Naive thymus-derived CD4-positive, alpha-beta T cell (primary cell): ENCODE data around the gene CD58. TPM values are rescaled to one million over a fixed set of nuclear protein-coding genes. Genes with fewer than 3 reads are reported as not detected.

Source experiments
- ATAC-seq: fragments of 150-1000 bp; cut with Tn5 transposase; 2 replicates; pipeline ENCODE4 v1.10.0; 2021; ENCODE audit warnings: mild to moderate bottlenecking, moderate library complexity
- CTCF ChIA-PET: fragments of 350-600 bp; sonication (Branson Sonifier 250); formaldehyde crosslinking; loops from one replicate; lab custom pipeline; 2021; ENCODE audit warnings: antibody characterized with exemption; lab: Charles Lee
- POLR2A ChIA-PET: fragments of 350-600 bp; sonication (Branson Sonifier 250); formaldehyde crosslinking; loops from one replicate; lab custom pipeline; 2021; ENCODE audit warnings: antibody characterized with exemption, inconsistent platforms; lab: Charles Lee
- DNase-seq, 9 donors: peaks; one replicate each; pipeline versions ENCODE4 v3.0.0 to v3.0.0-alpha.2; 2020 to 2022; ENCODE audit warnings: mixed read lengths in 1 of 9
- H3K27ac ChIP-seq: one replicate; pipeline ENCODE4 v1.7.0; 2013; ENCODE audit warnings: mild to moderate bottlenecking, low read depth, low read length, moderate library complexity
- H3K27me3 ChIP-seq, 2 donors: one replicate each; pipeline ENCODE4 v1.7.0; 2013; ENCODE audit warnings: low read length in 2 of 2, mild to moderate bottlenecking in 2 of 2, moderate library complexity in 2 of 2; ENCODE audit not compliant: control insufficient read depth in 2 of 2, insufficient read depth in 2 of 2
- H3K36me3 ChIP-seq, 3 experiments: 1 replicate in 2 of 3; 2 replicates in 1 of 3; pipeline ENCODE4 v1.7.0; 2013; ENCODE audit warnings: low read length in 3 of 3, mild to moderate bottlenecking in 3 of 3, moderate library complexity in 1 of 3; ENCODE audit not compliant: insufficient read depth in 3 of 3, control insufficient read depth in 2 of 3
- H3K4me1 ChIP-seq, 2 donors: one replicate each; pipeline ENCODE4 v1.7.0; 2013; ENCODE audit warnings: low read length in 2 of 2, mild to moderate bottlenecking in 2 of 2, moderate library complexity in 1 of 2; ENCODE audit not compliant: control insufficient read depth in 2 of 2, insufficient read depth in 2 of 2
- H3K4me3 ChIP-seq: 2 replicates; pipeline ENCODE4 v1.7.0; 2013; ENCODE audit warnings: mild to moderate bottlenecking, low read length
- H3K9me3 ChIP-seq, 3 experiments: 1 replicate in 2 of 3; 2 replicates in 1 of 3; pipeline ENCODE4 v1.7.0; 2013; ENCODE audit warnings: low read length in 3 of 3; ENCODE audit not compliant: control insufficient read depth in 2 of 3
- H3K27ac Mint-ChIP-seq, 9 donors: one replicate each; pipeline ENCODE4 v1.8.0; 2020 to 2022; ENCODE audit warnings: mixed read lengths in 9 of 9, mild to moderate bottlenecking in 8 of 9, moderate library complexity in 5 of 9, inconsistent platforms in 2 of 9
- H3K27me3 Mint-ChIP-seq, 5 donors: one replicate each; pipeline ENCODE4 v1.8.0; 2021 to 2022; ENCODE audit warnings: mixed read lengths in 5 of 5, mild to moderate bottlenecking in 1 of 5
- H3K36me3 Mint-ChIP-seq, 5 donors: one replicate each; pipeline ENCODE4 v1.8.0; 2020 to 2022; ENCODE audit warnings: mixed read lengths in 5 of 5, mild to moderate bottlenecking in 3 of 5, inconsistent platforms in 1 of 5
- H3K4me1 Mint-ChIP-seq, 7 donors: one replicate each; pipeline ENCODE4 v1.8.0; 2020 to 2022; ENCODE audit warnings: mixed read lengths in 7 of 7, mild to moderate bottlenecking in 3 of 7, inconsistent platforms in 1 of 7
- H3K4me3 Mint-ChIP-seq, 10 donors: one replicate each; pipeline ENCODE4 v1.8.0; 2020 to 2022; ENCODE audit warnings: mild to moderate bottlenecking in 10 of 10, mixed read lengths in 10 of 10, moderate library complexity in 6 of 10, inconsistent platforms in 2 of 10
- H3K9me3 Mint-ChIP-seq, 11 donors: one replicate each; pipeline ENCODE4 v1.8.0; 2020 to 2022; ENCODE audit warnings: mixed read lengths in 11 of 11, mild to moderate bottlenecking in 4 of 11, inconsistent platforms in 1 of 11, moderate library complexity in 1 of 11
- intact Hi-C, 2 donors: fragments of 100-400 bp; cut with micrococcal nuclease; formaldehyde crosslinking; loops; one replicate each; pipeline ENCODE4 v1.15.1; 2023
- polyA plus RNA-seq, 2 donors: library from polyadenylated mRNA; unstranded; fragments of 300-500 nt; fragmentation: Illumina TruSeq; gene quantifications; one replicate each; pipeline ENCODE4 v1.2.3, GENCODE V29; 2021
- total RNA-seq, 6 experiments: library from RNA in 5 of 6; stranded (reverse) in 5 of 6; gene quantifications; 1 replicate in 5 of 6; 2 replicates in 1 of 6; pipeline ENCODE4 v1.2.3 and lab custom pipeline; 2021 to 2026

CD58 gene
- total and polyA plus RNA-seq, 7 experiments from 2014 or later: 1.3 to 35.0 (median 4.0) TPM

DNA sequence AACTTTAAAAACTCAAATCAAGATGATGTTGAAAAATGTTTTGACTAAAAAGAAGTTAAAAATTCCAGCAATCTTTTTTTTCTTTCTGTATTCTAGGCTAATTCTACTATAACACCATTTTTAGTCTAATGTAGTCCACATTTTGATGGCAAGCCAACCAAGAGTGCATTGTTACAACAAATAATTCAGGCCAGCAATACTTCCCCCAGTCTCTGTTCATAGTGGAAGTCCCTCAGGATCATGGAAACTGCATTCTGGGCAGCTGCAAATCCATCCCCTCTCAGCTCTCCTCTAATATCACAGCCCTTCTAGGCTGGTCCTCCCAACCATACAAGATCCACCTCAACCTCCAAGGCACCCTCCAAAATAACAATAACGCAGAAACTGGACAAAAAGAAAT lies 7.8 kb upstream of the CD58 start:
- CTCF ChIA-PET: no interaction called here
- ATAC-seq: no peak
- H3K36me3 Mint-ChIP-seq: no peaks in the 10 kb centered on the region
- Histone ChIP-seq H3K27me3 (no peaks in the 10 kb centered on the region), H3K27ac (no peak overlapping the region), H3K4me1 (no peaks in the 10 kb centered on the region), H3K9me3 (no peaks in the 10 kb centered on the region), H3K4me3 (no peak overlapping the region), H3K36me3 (no peaks in the 10 kb centered on the region)
- H3K9me3 Mint-ChIP-seq: no peaks in the 10 kb centered on the region
- DNase-seq: no peak
- intact Hi-C loops: no loop called here
- peaks cover 0 to 8% (median 0%) of the 10 kb centered on the region in 5 donors for H3K27me3 Mint-ChIP-seq
- H3K27ac Mint-ChIP-seq: no peak overlapping the region
- POLR2A ChIA-PET: no interaction called here
- peaks cover 0 to 14% (median 0%) of the 10 kb centered on the region in 7 donors for H3K4me1 Mint-ChIP-seq
- no peak overlapping the region for H3K4me3 Mint-ChIP-seq

GRCh38 chr1:116577759-116578314 lies 7.0 kb upstream of the CD58 start:
- no peaks in the 10 kb centered on the region for H3K36me3 ChIP-seq
- POLR2A ChIA-PET: no interaction called here
- CTCF ChIA-PET: interaction anchor here (0.7 to 1.2 kb wide), 2 partner anchors 18 to 1060 kb away, joined by 3 to 4 read pairs; no protein-coding TSS in a partner anchor
- no peaks in the 10 kb centered on the region for H3K9me3 Mint-ChIP-seq
- peaks cover 0 to 8% (median 0%) of the 10 kb centered on the region in 5 donors for H3K27me3 Mint-ChIP-seq
- no peaks in the 10 kb centered on the region for H3K4me1 ChIP-seq
- no peak overlapping the region for H3K4me3 Mint-ChIP-seq
- peaks cover 0 to 14% (median 0%) of the 10 kb centered on the region in 7 donors for H3K4me1 Mint-ChIP-seq
- H3K4me3 ChIP-seq: no peak overlapping the region
- no peak for DNase-seq
- no peak overlapping the region for H3K27ac Mint-ChIP-seq
- no peaks in the 10 kb centered on the region for H3K36me3 Mint-ChIP-seq
- H3K27ac ChIP-seq: no peak overlapping the region
- ATAC-seq: no peak
- intact Hi-C loops: no loop called here
- H3K27me3 ChIP-seq: no peaks in the 10 kb centered on the region
- no peaks in the 10 kb centered on the region for H3K9me3 ChIP-seq

DNA sequence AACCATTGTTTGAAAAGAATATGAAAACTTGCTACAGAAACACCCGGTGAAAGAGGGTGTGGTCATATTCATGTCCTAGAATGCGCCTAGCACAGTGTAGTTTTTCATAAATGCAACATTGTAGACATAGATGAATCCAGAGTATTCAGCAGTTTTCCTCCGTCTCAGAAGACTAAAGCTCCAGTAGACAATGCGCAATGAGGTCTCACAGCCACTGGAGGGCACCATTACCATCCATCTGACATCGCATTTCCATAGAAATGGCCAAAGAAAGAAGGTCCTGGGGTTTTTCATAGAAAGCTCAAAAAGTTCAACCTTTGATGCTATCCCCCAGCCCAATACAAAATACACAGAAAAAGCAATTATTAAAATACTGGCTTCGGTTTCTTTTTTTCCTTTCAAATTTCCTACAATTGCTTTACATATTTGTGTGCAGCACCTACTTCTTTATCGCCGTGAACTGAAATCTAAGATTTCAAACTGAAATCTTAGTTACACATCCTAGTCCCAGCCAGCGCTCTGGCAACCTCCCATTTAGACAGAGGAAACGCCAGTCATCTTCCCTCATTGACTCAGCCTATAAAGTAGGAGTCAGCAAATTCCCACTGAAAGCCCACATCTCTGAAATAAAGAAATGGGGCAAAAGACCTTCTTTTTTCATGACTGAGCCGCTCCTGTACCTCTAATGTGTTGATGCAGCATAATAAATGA lies 3.9 kb upstream of the CD58 start:
- ChIA-PET CTCF (interaction anchor here (0.9 to 1.3 kb wide), 8 partner anchors 9 to 554 kb away, joined by 3 to 9 read pairs (median 4); no protein-coding TSS in a partner anchor), POLR2A (interaction anchor here (0.7 kb wide), 1 partner anchor 162 kb away, joined by 4 read pairs; no protein-coding TSS in a partner anchor)
- Histone ChIP-seq H3K9me3 (no peaks in the 10 kb centered on the region), H3K27me3 (no peaks in the 10 kb centered on the region), H3K27ac (no peak overlapping the region), H3K4me3 (no peak overlapping the region), H3K36me3 (peaks cover 0 to 4% (median 0%) of the 10 kb centered on the region in 3 experiments), H3K4me1 (peaks cover 5 to 9% of the 10 kb centered on the region in 2 donors)
- no peaks in the 10 kb centered on the region for H3K9me3 Mint-ChIP-seq
- ATAC-seq: no peak
- peaks cover 0 to 5% (median 0%) of the 10 kb centered on the region in 5 donors for H3K36me3 Mint-ChIP-seq
- no peak overlapping the region for H3K4me3 Mint-ChIP-seq
- peaks cover 0 to 8% (median 0%) of the 10 kb centered on the region in 5 donors for H3K27me3 Mint-ChIP-seq
- DNase-seq: peak in 5 of 9 donors; percentile 36 to 49 (median 39)
- peaks cover 9 to 31% (median 11%) of the 10 kb centered on the region in 7 donors for H3K4me1 Mint-ChIP-seq
- no peak overlapping the region for H3K27ac Mint-ChIP-seq
- intact Hi-C loops: loop anchor here (1.0 to 5.0 kb wide), 20 partner anchors 22 to 1353 kb away; partner anchors contain the start of genes GDAP2 (in 1 of the 2), MAN1A2 (in 1 of the 2), TTF2 (in 1 of the 2) and WDR3 (in 1 of the 2)

DNA sequence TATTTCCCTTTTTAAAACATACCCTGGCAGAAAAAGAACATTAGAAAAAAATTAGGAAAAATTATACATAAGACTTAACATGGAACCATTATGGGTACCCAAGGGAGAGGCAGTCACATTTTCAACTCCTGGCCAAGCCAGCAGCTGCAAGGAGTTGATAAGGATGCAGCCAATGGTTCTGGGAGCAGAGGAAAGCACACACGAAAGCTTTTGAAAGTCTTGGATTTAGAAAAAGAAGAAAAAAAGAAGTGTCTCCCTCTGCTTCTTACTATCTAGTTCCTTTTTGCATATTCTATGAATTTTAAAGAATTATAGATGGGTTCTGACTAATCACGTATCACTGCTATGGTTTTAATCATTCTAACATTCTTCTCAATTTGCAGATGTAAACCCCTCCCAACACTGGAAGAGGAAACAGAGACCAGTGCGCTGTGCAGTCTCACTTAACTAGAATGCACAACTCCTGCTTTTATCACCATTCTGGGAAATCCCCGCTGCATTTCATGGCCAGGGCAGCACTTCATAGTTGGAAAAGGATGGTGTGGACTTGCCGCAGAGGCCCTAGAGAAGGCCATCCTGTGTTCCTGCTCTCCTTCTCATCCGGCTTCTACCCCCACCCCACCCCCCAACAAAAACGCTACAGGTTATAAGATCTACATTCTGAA lies 2.7 kb upstream of the CD58 start:
- Mint-ChIP-seq H3K9me3 (no peaks in the 10 kb centered on the region), H3K36me3 (peaks cover 0 to 10% (median 0%) of the 10 kb centered on the region in 5 donors), H3K4me1 (peaks cover 12 to 42% (median 22%) of the 10 kb centered on the region in 7 donors), H3K27ac (no peak overlapping the region), H3K27me3 (peaks cover 0 to 3% (median 0%) of the 10 kb centered on the region in 5 donors), H3K4me3 (no peak overlapping the region)
- ChIA-PET POLR2A (interaction anchor here (0.7 kb wide), 1 partner anchor 163 kb away, joined by 4 read pairs; no protein-coding TSS in a partner anchor), CTCF (interaction anchor here (1.2 to 1.5 kb wide), 3 partner anchors 21 to 244 kb away, joined by 3 to 4 read pairs (median 4); no protein-coding TSS in a partner anchor)
- Histone ChIP-seq H3K9me3 (no peaks in the 10 kb centered on the region), H3K36me3 (peaks cover 0 to 4% (median 0%) of the 10 kb centered on the region in 3 experiments), H3K27ac (no peak overlapping the region), H3K4me3 (no peak overlapping the region), H3K27me3 (no peaks in the 10 kb centered on the region), H3K4me1 (peaks cover 10 to 17% of the 10 kb centered on the region in 2 donors)
- intact Hi-C loops: loop anchor here (1.0 to 5.0 kb wide), 20 partner anchors 23 to 1354 kb away; partner anchors contain the start of genes GDAP2 (in 1 of the 2), MAN1A2 (in 1 of the 2), TTF2 (in 1 of the 2) and WDR3 (in 1 of the 2)
- DNase-seq (no peak), ATAC-seq (no peak)

DNA sequence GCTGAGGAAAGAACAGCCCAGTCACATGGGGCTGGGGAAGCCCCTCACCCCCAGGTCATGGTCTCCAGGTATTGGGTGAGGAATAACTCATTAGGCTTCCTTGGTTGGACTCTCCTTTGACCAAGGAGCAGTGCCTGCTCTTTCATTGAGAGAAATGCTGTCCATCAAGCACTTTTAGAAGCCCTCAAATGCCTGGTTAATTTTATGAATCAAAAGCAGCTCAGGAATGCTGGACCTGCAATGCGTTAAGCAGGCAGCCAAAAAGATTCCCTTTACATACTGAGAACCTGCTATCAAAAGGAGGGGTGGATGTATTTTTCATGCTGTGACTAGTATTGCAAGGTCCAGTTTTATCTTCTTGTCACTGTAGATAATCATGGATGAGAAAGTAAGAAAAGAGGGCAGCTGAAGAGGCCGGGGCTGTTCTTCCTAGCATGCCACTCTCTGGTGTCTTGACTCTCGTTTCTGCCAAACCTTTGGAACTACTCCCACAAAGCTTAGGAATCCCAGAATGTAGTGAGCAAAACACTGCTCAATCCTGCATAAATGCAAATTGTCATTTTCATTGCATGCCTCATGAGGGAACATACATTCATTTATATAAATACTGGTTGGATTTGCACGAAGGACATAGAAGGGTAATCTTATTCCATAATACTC lies 2.1 kb upstream of the CD58 start:
- no peak for ATAC-seq
- H3K4me1 ChIP-seq: peaks cover 10 to 24% of the 10 kb centered on the region in 2 donors

More for the DNA sequence above, 2.1 kb upstream of the CD58 start:
- Mint-ChIP-seq H3K4me3 (peak overlapping the region in 1 of 10 donors; percentile 90), H3K9me3 (no peaks in the 10 kb centered on the region), H3K27ac (no peak overlapping the region), H3K27me3 (peaks cover 0 to 2% (median 0%) of the 10 kb centered on the region in 5 donors), H3K36me3 (peaks cover 0 to 15% (median 0%) of the 10 kb centered on the region in 5 donors), H3K4me1 (peaks cover 12 to 49% (median 26%) of the 10 kb centered on the region in 7 donors)
- Histone ChIP-seq H3K4me3 (no peak overlapping the region), H3K36me3 (peaks cover 0 to 4% (median 0%) of the 10 kb centered on the region in 3 experiments), H3K27ac (no peak overlapping the region), H3K27me3 (no peaks in the 10 kb centered on the region), H3K9me3 (no peaks in the 10 kb centered on the region)
- intact Hi-C loops: loop anchor here (5.0 kb wide), 10 partner anchors 36 to 1354 kb away; partner anchors contain the start of genes GDAP2 (in 1 of the 2), MAN1A2 (in 1 of the 2) and WDR3 (in 1 of the 2)
- DNase-seq: no peak
- POLR2A ChIA-PET: interaction anchor here (0.7 kb wide), 1 partner anchor 156 kb away, joined by 3 read pairs; no protein-coding TSS in a partner anchor
- CTCF ChIA-PET: interaction anchor here (1.5 to 1.7 kb wide), 3 partner anchors 21 to 556 kb away, joined by 3 to 6 read pairs (median 4); no protein-coding TSS in a partner anchor
